AG04450 (cell line): ENCODE data around the gene RAPGEF3. TPM values are rescaled to one million over a fixed set of nuclear protein-coding genes. Genes with fewer than 3 reads are reported as not detected.

Experiments used
- CTCF ChIA-PET: fragments of 300-600, 350-600 bp; formaldehyde crosslinking; extraction: SDS; loops from one replicate; lab custom pipeline; 2022; ENCODE audit warnings: antibody characterized with exemption, inconsistent platforms; lab: Charles Lee
- POLR2A ChIA-PET: fragments of 350-600 bp; formaldehyde crosslinking; extraction: SDS; loops from one replicate; lab custom pipeline; 2021; ENCODE audit warnings: antibody characterized with exemption, inconsistent platforms; lab: Yijun Ruan, JAX
- DNase-seq: peaks from one replicate; pipeline ENCODE4 v3.0.0-alpha.2; 2011; ENCODE audit warnings: low read depth, low spot score
- H3K27ac ChIP-seq: one replicate; pipeline ENCODE4 v1.5.1; 2012; ENCODE audit warnings: low read depth, low read length, control low read depth
- H3K27me3 ChIP-seq: one replicate; pipeline ENCODE4 v1.6.0; 2012; ENCODE audit warnings: low read length; ENCODE audit not compliant: control insufficient read depth, insufficient read depth
- H3K4me3 ChIP-seq: 2 replicates; pipeline ENCODE4 v1.5.1; 2011; ENCODE audit warnings: mild to moderate bottlenecking, low read depth, low read length, control low read depth
- H3K9me3 ChIP-seq: 2 replicates; pipeline ENCODE4 v1.5.1; 2012; ENCODE audit warnings: low read length; ENCODE audit not compliant: control insufficient read depth, insufficient read depth
- CTCF ChIP-seq: IDR thresholded peaks from 2 replicates; pipeline ENCODE4 v1.5.1; 2011; ENCODE audit warnings: low read depth, low read length, control low read depth, inconsistent platforms
- polyA plus RNA-seq: library from polyadenylated mRNA; depleted of rRNA; stranded (reverse); fragments of >200 nt; gene quantifications from 2 replicates; pipeline ENCODE4 v1.2.3, GENCODE V29; 2011

RAPGEF3 gene
- polyA plus RNA-seq, 1 experiment, result 1.7 TPM

- H3K4me3 ChIP-seq, result no peak overlapping the region
- no peak overlapping the region for H3K27ac ChIP-seq
- no peak for DNase-seq
- peaks cover 8% of the 10 kb centered on the region for H3K27me3 ChIP-seq
- no peaks in the 10 kb centered on the region for H3K9me3 ChIP-seq
- no peak for TF ChIP-seq CTCF
- CTCF ChIA-PET, result interaction anchor here (13.2 kb wide), 1 partner anchor 8 kb away, joined by 116 read pairs; no protein-coding TSS in a partner anchor
- POLR2A ChIA-PET, result interaction anchor here (1.8 kb wide), 1 partner anchor 17 kb away, joined by 5 read pairs; no protein-coding TSS in a partner anchor
Observed at GRCh38 chr12:47750916-47751470, 7.7 kb downstream of the RAPGEF3 start.

GRCh38 chr12:47750229-47750798 lies 8.4 kb downstream of the RAPGEF3 start:
- ChIA-PET POLR2A (no interaction called here), CTCF (interaction anchor here (1.0 kb wide), 1 partner anchor 8 kb away, joined by 5 read pairs; no protein-coding TSS in a partner anchor)
- peaks cover 15% of the 10 kb centered on the region for H3K27me3 ChIP-seq
- DNase-seq, result no peak
- TF ChIP-seq CTCF, result no peak
- H3K27ac ChIP-seq, result no peak overlapping the region
- no peaks in the 10 kb centered on the region for H3K9me3 ChIP-seq
- no peak overlapping the region for H3K4me3 ChIP-seq

- Histone ChIP-seq H3K27ac (no peak overlapping the region), H3K27me3 (peaks cover 26% of the 10 kb centered on the region), H3K4me3 (no peak overlapping the region), H3K9me3 (no peaks in the 10 kb centered on the region)
- TF ChIP-seq CTCF, result no peak
- CTCF ChIA-PET, result interaction anchor here (0.7 kb wide), 1 partner anchor 18 kb away, joined by 3 read pairs; no protein-coding TSS in a partner anchor
- DNase-seq, result no peak
- POLR2A ChIA-PET, result no interaction called here
Observed at GRCh38 chr12:47748899-47749298, 9.8 kb downstream of the RAPGEF3 start.

- no peak overlapping the region for H3K27ac ChIP-seq
- ChIA-PET CTCF (no interaction called here), POLR2A (interaction anchor here (0.6 kb wide), 1 partner anchor 693 kb away, joined by 3 read pairs; no protein-coding TSS in a partner anchor)
- H3K4me3 ChIP-seq, result no peak overlapping the region
- no peaks in the 10 kb centered on the region for H3K9me3 ChIP-seq
- peaks cover 30% of the 10 kb centered on the region for H3K27me3 ChIP-seq
- TF ChIP-seq CTCF, result no peak
- no peak for DNase-seq
Observed at GRCh38 chr12:47748507-47748828, 10.2 kb downstream of the RAPGEF3 start.
